AG04450 (cell line): Measurements from ENCODE around the gene SHD. TPM values are rescaled to one million over a fixed set of nuclear protein-coding genes. Genes with fewer than 3 reads are reported as not detected.
"Not testable (repeated sequence)": the region's sequence is repeated elsewhere in the genome, so short reads cannot be mapped to it uniquely, and the experiment has no call there.

Experiments used
- CTCF ChIA-PET: fragments of 300-600, 350-600 bp; formaldehyde crosslinking; extraction: SDS; loops from one replicate; lab custom pipeline; 2022; ENCODE audit warnings: antibody characterized with exemption, inconsistent platforms; lab: Charles Lee
- POLR2A ChIA-PET: fragments of 350-600 bp; formaldehyde crosslinking; extraction: SDS; loops from one replicate; lab custom pipeline; 2021; ENCODE audit warnings: antibody characterized with exemption, inconsistent platforms; lab: Yijun Ruan, JAX
- DNase-seq: peaks from one replicate; pipeline ENCODE4 v3.0.0-alpha.2; 2011; ENCODE audit warnings: low read depth, low spot score
- H3K27ac ChIP-seq: one replicate; pipeline ENCODE4 v1.5.1; 2012; ENCODE audit warnings: low read depth, low read length, control low read depth
- H3K27me3 ChIP-seq: one replicate; pipeline ENCODE4 v1.6.0; 2012; ENCODE audit warnings: low read length; ENCODE audit not compliant: control insufficient read depth, insufficient read depth
- H3K4me3 ChIP-seq: 2 replicates; pipeline ENCODE4 v1.5.1; 2011; ENCODE audit warnings: mild to moderate bottlenecking, low read depth, low read length, control low read depth
- H3K9me3 ChIP-seq: 2 replicates; pipeline ENCODE4 v1.5.1; 2012; ENCODE audit warnings: low read length; ENCODE audit not compliant: control insufficient read depth, insufficient read depth
- polyA minus RNA-seq: library from RNA; depleted of rRNA, polyadenylated mRNA; stranded (reverse); fragments of >200 nt; gene quantifications from 2 replicates; pipeline ENCODE4 v1.2.3, GENCODE V29; 2011; rRNA and poly(A)+ RNA removed
- polyA plus RNA-seq: library from polyadenylated mRNA; depleted of rRNA; stranded (reverse); fragments of >200 nt; gene quantifications from 2 replicates; pipeline ENCODE4 v1.2.3, GENCODE V29; 2011; rRNA removed
- TF ChIP-seq, protein P1 (sequence below): IDR thresholded peaks from 2 replicates; pipeline ENCODE4 v1.5.1; 2011; ENCODE audit warnings: low read depth, low read length, control low read depth, inconsistent platforms

SHD gene, protein sequence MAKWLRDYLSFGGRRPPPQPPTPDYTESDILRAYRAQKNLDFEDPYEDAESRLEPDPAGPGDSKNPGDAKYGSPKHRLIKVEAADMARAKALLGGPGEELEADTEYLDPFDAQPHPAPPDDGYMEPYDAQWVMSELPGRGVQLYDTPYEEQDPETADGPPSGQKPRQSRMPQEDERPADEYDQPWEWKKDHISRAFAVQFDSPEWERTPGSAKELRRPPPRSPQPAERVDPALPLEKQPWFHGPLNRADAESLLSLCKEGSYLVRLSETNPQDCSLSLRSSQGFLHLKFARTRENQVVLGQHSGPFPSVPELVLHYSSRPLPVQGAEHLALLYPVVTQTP
- polyA plus RNA-seq (not detected in 2 replicates), polyA minus RNA-seq (not detected in 2 replicates)

DNA sequence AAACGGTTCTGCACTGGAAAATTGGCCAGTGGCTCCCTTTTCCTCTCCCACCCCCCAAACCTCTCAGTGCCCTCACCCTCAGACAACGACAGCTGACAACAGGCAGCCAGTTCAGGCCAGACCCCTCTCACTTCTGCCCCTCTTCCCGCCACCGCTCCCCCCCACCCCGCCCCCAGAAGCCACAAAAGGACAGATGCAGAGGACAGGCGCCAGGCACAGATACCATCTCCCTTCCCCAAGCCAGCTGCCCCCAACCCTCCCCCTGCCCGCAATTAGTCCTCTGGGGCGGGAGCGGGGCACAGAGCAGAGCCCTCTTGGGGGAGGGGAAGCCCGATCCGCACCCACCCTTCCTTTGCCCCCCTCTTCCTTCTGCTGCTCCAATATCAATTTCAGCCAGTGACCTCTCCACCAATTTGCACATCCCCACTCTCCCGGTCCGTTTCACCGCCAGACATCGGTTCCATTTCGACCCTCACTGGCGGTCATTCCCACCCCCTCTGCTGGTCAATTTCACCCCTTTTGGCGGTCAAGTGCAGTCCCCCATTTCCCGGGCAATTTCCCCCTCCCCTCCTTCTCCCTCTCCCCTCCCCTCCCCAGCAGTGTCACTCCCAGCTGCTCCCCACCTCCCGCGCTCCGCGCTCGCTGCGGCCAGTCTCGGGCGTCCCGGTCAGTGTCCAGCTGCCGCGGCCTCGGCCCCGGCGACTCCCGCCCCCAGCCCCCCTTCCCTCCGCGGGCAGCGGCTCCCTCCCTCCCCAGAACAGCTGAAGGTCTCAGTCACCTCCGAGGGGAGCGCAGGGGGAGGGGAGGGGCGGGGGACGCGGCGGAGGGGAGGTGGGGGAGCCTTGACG, at the start of gene SHD:
SHD (plus strand) TSS at position 848 of the 848 bp plus-strand sequence. CDS start 798 bp downstream, outside the sequence.
- ChIA-PET CTCF (interaction anchor here (3.2 kb wide), 1 partner anchor 12 kb away, joined by 14 read pairs; no protein-coding TSS in a partner anchor), POLR2A (no interaction called here)
- TF ChIP-seq, protein P1, sequence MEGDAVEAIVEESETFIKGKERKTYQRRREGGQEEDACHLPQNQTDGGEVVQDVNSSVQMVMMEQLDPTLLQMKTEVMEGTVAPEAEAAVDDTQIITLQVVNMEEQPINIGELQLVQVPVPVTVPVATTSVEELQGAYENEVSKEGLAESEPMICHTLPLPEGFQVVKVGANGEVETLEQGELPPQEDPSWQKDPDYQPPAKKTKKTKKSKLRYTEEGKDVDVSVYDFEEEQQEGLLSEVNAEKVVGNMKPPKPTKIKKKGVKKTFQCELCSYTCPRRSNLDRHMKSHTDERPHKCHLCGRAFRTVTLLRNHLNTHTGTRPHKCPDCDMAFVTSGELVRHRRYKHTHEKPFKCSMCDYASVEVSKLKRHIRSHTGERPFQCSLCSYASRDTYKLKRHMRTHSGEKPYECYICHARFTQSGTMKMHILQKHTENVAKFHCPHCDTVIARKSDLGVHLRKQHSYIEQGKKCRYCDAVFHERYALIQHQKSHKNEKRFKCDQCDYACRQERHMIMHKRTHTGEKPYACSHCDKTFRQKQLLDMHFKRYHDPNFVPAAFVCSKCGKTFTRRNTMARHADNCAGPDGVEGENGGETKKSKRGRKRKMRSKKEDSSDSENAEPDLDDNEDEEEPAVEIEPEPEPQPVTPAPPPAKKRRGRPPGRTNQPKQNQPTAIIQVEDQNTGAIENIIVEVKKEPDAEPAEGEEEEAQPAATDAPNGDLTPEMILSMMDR = no peak
- DNase-seq = no peak
- H3K27me3 ChIP-seq = peaks cover 31% of the 10 kb centered on the region
- no peak within 1 kb of the TSS for H3K27ac ChIP-seq
- H3K4me3 ChIP-seq = 0 out of 2 replicates have a peak within 1 kb of the TSS, but pooled peaks have one; percentile 13
- H3K9me3 ChIP-seq = peaks cover 3% of the 10 kb centered on the region; the same call in 1 of the 2 replicates

DNA sequence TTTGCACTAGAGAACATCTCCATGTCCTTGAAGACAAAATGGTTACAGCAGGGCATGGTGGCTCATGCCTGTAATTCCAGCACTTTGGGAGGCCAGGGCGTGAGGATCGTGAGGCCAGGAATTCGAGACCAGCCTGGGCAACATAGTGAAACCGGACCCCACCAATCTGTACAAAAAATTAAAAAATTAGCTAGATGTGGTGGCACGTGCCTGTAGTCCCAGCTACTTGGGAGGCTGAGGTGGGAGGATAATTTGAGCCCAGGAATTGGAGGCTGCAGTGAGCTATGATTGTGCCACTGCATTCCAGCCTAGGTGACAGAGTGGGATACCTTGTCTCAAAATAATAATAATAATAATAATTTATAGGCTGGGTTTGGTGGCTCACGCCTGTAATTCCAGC, 48.8 kb upstream of the SHD start:
- H3K9me3 ChIP-seq, H3K27ac ChIP-seq, CTCF ChIA-PET, DNase-seq, H3K4me3 ChIP-seq, H3K27me3 ChIP-seq, POLR2A ChIA-PET: not testable (repeated sequence)

DNA sequence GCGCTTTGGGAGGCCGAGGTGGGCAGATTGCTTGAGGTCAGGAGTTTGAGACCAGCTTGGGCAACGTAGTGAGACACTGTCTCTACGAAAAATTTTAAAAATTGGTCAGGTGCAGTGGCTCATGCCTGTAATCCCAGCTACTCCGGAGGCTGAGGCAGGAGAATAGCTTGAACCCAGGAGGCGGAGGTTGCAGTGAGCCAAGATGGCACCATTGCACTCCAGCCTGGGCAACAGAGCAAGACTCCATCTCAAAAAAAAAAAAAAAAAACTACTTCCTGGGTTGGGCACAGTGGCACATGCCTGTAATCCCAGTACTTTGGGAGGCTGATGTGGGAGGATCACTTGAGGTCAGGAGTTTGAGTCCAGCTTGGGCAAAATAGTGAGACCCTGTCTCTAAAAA, 47.5 kb upstream of the SHD start:
- H3K4me3 ChIP-seq, POLR2A ChIA-PET, H3K27me3 ChIP-seq, H3K9me3 ChIP-seq, DNase-seq, H3K27ac ChIP-seq: not testable (repeated sequence)
- CTCF ChIA-PET = interaction anchor here (0.6 kb wide), 1 partner anchor 309 kb away, joined by 3 read pairs; no protein-coding TSS in a partner anchor

DNA sequence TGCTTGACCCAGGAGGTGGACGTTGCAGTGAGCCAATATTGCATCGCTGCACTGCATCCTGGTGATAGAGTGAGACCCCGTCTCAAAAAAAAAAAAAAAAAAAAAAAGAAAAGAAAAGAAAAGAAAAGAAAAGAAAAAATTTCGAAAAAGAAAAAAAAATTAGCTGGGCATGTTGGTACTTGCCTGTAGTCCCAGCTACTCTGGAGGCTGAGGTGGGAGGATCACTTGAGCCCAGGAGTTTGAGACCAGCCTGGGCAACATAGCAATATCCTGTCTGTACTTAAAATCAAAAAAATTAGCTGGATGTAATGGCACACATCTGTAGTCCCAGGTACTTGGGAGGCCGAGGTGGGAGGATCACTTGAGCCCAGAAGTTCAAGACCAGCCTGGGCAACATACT, 46.9 kb upstream of the SHD start:
- not testable (repeated sequence) for H3K27ac ChIP-seq, H3K27me3 ChIP-seq, DNase-seq, H3K9me3 ChIP-seq, H3K4me3 ChIP-seq
- POLR2A ChIA-PET = interaction anchor here (0.6 kb wide), 2 partner anchors 156 to 1527 kb away, joined by 3 to 4 read pairs; no protein-coding TSS in a partner anchor
- CTCF ChIA-PET = interaction anchor here (0.6 to 1.4 kb wide), 4 partner anchors 23 to 309 kb away, joined by 3 to 4 read pairs (median 4); no protein-coding TSS in a partner anchor

DNA sequence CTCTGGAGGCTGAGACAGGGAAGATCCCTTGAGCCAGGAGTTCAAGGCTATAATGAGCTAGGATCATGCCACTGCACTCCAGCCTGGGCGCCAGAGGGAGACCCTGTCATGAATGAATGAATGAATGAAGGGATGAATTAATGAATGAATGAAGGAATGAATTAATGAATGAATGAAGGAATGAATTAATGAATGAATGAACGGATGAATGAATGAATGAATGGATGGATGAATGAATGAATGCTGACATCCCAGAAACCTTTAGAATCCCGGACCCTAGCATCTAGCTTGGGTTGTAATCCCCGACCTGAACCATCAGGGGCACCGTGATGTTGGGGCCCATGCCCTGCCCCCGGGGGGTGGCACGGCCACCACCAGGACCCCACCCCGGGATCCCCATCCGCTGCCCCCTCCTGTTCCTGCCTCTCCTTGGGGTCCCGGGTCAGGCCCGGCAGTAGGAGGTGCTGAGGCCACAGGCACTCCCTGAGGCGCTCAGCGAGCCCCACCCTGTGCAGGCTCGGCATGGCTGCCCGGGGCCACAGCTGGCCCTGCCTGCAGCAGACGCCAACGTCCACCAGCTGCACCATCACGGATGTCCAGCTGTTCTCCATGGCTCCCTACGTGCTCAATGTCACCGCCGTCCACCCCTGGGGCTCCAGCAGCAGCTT, 46.3 kb upstream of the SHD start:
- TF ChIP-seq, protein P1 = no peak
- ChIA-PET POLR2A (interaction anchor here (0.6 kb wide), 2 partner anchors 156 to 1526 kb away, joined by 3 to 4 read pairs; no protein-coding TSS in a partner anchor), CTCF (interaction anchor here (0.6 to 1.4 kb wide), 5 partner anchors 10 to 433 kb away, joined by 3 to 5 read pairs (median 4); no protein-coding TSS in a partner anchor)
- Histone ChIP-seq H3K27ac (no peak overlapping the region), H3K9me3 (no peaks in the 10 kb centered on the region; the same call in 1 of the 2 replicates), H3K4me3 (no peak overlapping the region), H3K27me3 (peaks cover 6% of the 10 kb centered on the region)
- DNase-seq = no peak
